ENCODE results near the gene BEST1. TPM values are rescaled to one million over a fixed set of nuclear protein-coding genes. Genes with fewer than 3 reads are reported as not detected.

The BEST1 gene
- polyA plus RNA-seq, 1 donor from 2014 or later = 6.4 TPM

GRCh38 chr11:61911128-61911700, 38.9 kb upstream of the BEST1 start:
- Histone ChIP-seq H3K27me3 (ENCODE audit: insufficient read depth, low read depth, low read length) (peaks cover 2% of the 10 kb centered on the region), H3K36me3 (ENCODE audit: insufficient read depth, low read length) (no peaks in the 10 kb centered on the region), H3K4me3 (ENCODE audit: low read length) (no peak overlapping the region), H3K9ac (ENCODE audit: low read length) (no peak overlapping the region), H3K27ac (ENCODE audit: low read length) (no peak overlapping the region), H3K9me2 (ENCODE audit: insufficient read depth, low read length) (no peaks in the 10 kb centered on the region), H3K9me3 (ENCODE audit: low read length) (no peaks in the 10 kb centered on the region), H4K20me1 (ENCODE audit: insufficient read depth) (no peaks in the 10 kb centered on the region), H3K4me2 (ENCODE audit: low read length) (no peak overlapping the region), H3K79me2 (replicated peaks; ENCODE audit: insufficient read depth, low read length) (no peaks in the 10 kb centered on the region), H3F3A (ENCODE audit: insufficient read depth, low read length, poor library complexity, severe bottlenecking) (no peaks in the 10 kb centered on the region), H2AFZ (ENCODE audit: low read depth, low read length) (no peak overlapping the region)
- TF ChIP-seq EP300 (conservative IDR thresholded peaks at IDR 0.05; ENCODE audit: poor library complexity, severe bottlenecking) = no peak
- TF ChIP-seq MXI1 (conservative IDR thresholded peaks at IDR 0.05; ENCODE audit: poor library complexity, severe bottlenecking) = no peak
- no peak for TF ChIP-seq TAF1 (IDR thresholded peaks at IDR 0.05; ENCODE audit: low read depth)

GRCh38 chr11:61911701-61912529, 38.2 kb upstream of the BEST1 start:
- Histone ChIP-seq H3K9ac (ENCODE audit: low read length) (no peak overlapping the region), H2AFZ (ENCODE audit: low read depth, low read length) (no peak overlapping the region), H3K4me2 (ENCODE audit: low read length) (no peak overlapping the region), H3K36me3 (ENCODE audit: insufficient read depth, low read length) (no peaks in the 10 kb centered on the region), H3K9me3 (ENCODE audit: low read length) (no peaks in the 10 kb centered on the region), H3K27me3 (ENCODE audit: insufficient read depth, low read depth, low read length) (peaks cover 9% of the 10 kb centered on the region), H3K79me2 (replicated peaks; ENCODE audit: insufficient read depth, low read length) (no peaks in the 10 kb centered on the region), H3K9me2 (ENCODE audit: insufficient read depth, low read length) (no peaks in the 10 kb centered on the region), H4K20me1 (ENCODE audit: insufficient read depth) (no peaks in the 10 kb centered on the region), H3K4me3 (ENCODE audit: low read length) (no peak overlapping the region), H3K27ac (ENCODE audit: low read length) (no peak overlapping the region), H3F3A (ENCODE audit: insufficient read depth, low read length, poor library complexity, severe bottlenecking) (no peaks in the 10 kb centered on the region)
- TF ChIP-seq EP300 (conservative IDR thresholded peaks at IDR 0.05; ENCODE audit: poor library complexity, severe bottlenecking) (no peak), POLR2AphosphoS5 (IDR thresholded peaks at IDR 0.05) (no peak), TAF1 (IDR thresholded peaks at IDR 0.05; ENCODE audit: low read depth) (no peak), EZH2 (IDR thresholded peaks at IDR 0.05; ENCODE audit: borderline replicate concordance, insufficient read depth, low read length, poor library complexity, severe bottlenecking) (no peak), MXI1 (conservative IDR thresholded peaks at IDR 0.05; ENCODE audit: poor library complexity, severe bottlenecking) (no peak), SMC3 (conservative IDR thresholded peaks at IDR 0.05; ENCODE audit: poor library complexity) (no peak), CTCF (IDR thresholded peaks at IDR 0.05; ENCODE audit: poor library complexity, severe bottlenecking) (no peak), RAD21 (conservative IDR thresholded peaks at IDR 0.05) (no peak), REST (IDR thresholded peaks at IDR 0.05; ENCODE audit: borderline replicate concordance) (no peak)
